K562 (cell line): ENCODE results near the gene GALNT13.

ENCODE experiments used
- ARID2 ChIP-seq: fragments of 450-650 bp; IDR thresholded peaks from 2 replicates; pipeline ENCODE4 v1.6.1; 2017; ENCODE audit warnings: antibody characterized with exemption, mild to moderate bottlenecking
- CEBPB ChIP-seq: fragments of 450-650 bp; IDR thresholded peaks from 2 replicates; pipeline ENCODE4 v1.6.1; 2016; ENCODE audit warnings: missing genetic modification characterization, missing compliant biosample characterization
- PHF20 ChIP-seq: fragments of 450-650 bp; IDR thresholded peaks from 2 replicates; pipeline ENCODE4 v1.6.1; 2018; ENCODE audit not compliant: partially characterized antibody
- POLR2A ChIP-seq: fragments of 450-650 bp; conservative IDR thresholded peaks from 2 replicates; pipeline ENCODE4 v1.6.1; 2016
- SIN3A ChIP-seq, 2 experiments: fragments of 150-350 bp in 1 of 2; IDR thresholded peaks; 2 replicates each; pipeline ENCODE4 v1.6.1; 2011 to 2016; ENCODE audit warnings: borderline replicate concordance in 2 of 2, low read depth in 2 of 2, low read length in 2 of 2, mild to moderate bottlenecking in 2 of 2, moderate library complexity in 2 of 2; ENCODE audit not compliant: control insufficient read depth in 1 of 2
- TCF7L2 ChIP-seq: fragments of 150-350 bp; IDR thresholded peaks from 2 replicates; pipeline ENCODE4 v1.6.1; 2016; ENCODE audit warnings: low read depth, mild to moderate bottlenecking, low read length, moderate library complexity
- ZNF76 ChIP-seq: fragments of 250-450 bp; sonication (Bioruptor Pico); IDR thresholded peaks from 2 replicates; pipeline ENCODE4 v1.4.0; 2020; ENCODE audit warnings: mild to moderate bottlenecking, moderate library complexity, borderline replicate concordance
- TF ChIP-seq, protein P1 (sequence below), 3 experiments: IDR thresholded peaks in 2 of 3; conservative IDR thresholded peaks in 1 of 3; 2 replicates each; pipeline ENCODE4 v1.5.1; 2011 to 2012; ENCODE audit warnings: low read length in 3 of 3, mild to moderate bottlenecking in 3 of 3, control low read depth in 2 of 3, improper control_type of control experiment in 1 of 3, inconsistent platforms in 1 of 3, low read depth in 1 of 3, mixed read lengths in 1 of 3, moderate library complexity in 1 of 3; ENCODE audit not compliant: insufficient read depth in 2 of 3
- TF ChIP-seq, protein P2 (sequence below): fragments of 200-400 bp; formaldehyde crosslinking; IDR thresholded peaks from 2 replicates; pipeline ENCODE4 v1.6.1; 2017; ENCODE audit warnings: mild to moderate bottlenecking, low read depth, low read length, moderate library complexity
- TF ChIP-seq, protein P3 (sequence below): sonication (generic); formaldehyde crosslinking; IDR thresholded peaks from 2 replicates; pipeline ENCODE4 v1.8.0; 2022; ENCODE audit warnings: missing genetic modification reagents, mild to moderate bottlenecking, borderline replicate concordance

DNA sequence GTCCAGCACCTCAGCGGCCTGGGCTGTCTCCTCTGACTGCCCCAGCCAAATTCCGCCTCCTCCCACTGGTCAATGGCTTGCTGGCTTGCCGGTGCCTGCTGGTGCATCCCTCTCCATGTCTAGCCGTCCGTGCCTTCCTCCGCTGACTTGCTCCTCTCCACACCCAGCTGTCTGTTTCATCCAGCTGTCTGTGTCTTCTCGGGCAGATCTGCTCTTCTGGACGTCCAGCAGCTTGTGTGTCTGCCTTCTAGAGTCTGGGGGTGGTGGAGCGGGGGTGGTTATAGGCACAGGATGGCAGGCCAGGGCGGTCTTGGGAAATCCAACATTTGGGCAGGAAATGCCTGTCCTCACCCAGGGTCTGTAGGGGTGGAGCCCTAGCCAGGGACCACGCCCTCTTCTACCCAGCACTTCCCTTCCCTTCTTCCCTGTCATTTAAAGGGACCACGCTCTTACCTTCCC, 369.2 kb downstream of the GALNT13 start:
- TF ChIP-seq, protein P1, sequence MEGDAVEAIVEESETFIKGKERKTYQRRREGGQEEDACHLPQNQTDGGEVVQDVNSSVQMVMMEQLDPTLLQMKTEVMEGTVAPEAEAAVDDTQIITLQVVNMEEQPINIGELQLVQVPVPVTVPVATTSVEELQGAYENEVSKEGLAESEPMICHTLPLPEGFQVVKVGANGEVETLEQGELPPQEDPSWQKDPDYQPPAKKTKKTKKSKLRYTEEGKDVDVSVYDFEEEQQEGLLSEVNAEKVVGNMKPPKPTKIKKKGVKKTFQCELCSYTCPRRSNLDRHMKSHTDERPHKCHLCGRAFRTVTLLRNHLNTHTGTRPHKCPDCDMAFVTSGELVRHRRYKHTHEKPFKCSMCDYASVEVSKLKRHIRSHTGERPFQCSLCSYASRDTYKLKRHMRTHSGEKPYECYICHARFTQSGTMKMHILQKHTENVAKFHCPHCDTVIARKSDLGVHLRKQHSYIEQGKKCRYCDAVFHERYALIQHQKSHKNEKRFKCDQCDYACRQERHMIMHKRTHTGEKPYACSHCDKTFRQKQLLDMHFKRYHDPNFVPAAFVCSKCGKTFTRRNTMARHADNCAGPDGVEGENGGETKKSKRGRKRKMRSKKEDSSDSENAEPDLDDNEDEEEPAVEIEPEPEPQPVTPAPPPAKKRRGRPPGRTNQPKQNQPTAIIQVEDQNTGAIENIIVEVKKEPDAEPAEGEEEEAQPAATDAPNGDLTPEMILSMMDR (IDR thresholded peaks at IDR 0.05 in 2 of 3, conservative IDR thresholded peaks at IDR 0.05 in 1 of 3; ENCODE audit: insufficient read depth in 2 of 3, low read depth in 1 of 3, low read length in 3 of 3) = no peak
- TF ChIP-seq ZNF76 (no peak), CEBPB (tag) (no peak), TCF7L2 (no peak), SIN3A (IDR thresholded peaks at IDR 0.05; ENCODE audit: borderline replicate concordance in 2 of 2, control insufficient read depth in 1 of 2, low read depth in 2 of 2, low read length in 2 of 2) (no peak), PHF20 (no peak), ARID2 (no peak), POLR2A (no peak)
- TF ChIP-seq, protein P2, sequence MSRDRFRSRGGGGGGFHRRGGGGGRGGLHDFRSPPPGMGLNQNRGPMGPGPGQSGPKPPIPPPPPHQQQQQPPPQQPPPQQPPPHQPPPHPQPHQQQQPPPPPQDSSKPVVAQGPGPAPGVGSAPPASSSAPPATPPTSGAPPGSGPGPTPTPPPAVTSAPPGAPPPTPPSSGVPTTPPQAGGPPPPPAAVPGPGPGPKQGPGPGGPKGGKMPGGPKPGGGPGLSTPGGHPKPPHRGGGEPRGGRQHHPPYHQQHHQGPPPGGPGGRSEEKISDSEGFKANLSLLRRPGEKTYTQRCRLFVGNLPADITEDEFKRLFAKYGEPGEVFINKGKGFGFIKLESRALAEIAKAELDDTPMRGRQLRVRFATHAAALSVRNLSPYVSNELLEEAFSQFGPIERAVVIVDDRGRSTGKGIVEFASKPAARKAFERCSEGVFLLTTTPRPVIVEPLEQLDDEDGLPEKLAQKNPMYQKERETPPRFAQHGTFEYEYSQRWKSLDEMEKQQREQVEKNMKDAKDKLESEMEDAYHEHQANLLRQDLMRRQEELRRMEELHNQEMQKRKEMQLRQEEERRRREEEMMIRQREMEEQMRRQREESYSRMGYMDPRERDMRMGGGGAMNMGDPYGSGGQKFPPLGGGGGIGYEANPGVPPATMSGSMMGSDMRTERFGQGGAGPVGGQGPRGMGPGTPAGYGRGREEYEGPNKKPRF = no peak
- TF ChIP-seq, protein P3, sequence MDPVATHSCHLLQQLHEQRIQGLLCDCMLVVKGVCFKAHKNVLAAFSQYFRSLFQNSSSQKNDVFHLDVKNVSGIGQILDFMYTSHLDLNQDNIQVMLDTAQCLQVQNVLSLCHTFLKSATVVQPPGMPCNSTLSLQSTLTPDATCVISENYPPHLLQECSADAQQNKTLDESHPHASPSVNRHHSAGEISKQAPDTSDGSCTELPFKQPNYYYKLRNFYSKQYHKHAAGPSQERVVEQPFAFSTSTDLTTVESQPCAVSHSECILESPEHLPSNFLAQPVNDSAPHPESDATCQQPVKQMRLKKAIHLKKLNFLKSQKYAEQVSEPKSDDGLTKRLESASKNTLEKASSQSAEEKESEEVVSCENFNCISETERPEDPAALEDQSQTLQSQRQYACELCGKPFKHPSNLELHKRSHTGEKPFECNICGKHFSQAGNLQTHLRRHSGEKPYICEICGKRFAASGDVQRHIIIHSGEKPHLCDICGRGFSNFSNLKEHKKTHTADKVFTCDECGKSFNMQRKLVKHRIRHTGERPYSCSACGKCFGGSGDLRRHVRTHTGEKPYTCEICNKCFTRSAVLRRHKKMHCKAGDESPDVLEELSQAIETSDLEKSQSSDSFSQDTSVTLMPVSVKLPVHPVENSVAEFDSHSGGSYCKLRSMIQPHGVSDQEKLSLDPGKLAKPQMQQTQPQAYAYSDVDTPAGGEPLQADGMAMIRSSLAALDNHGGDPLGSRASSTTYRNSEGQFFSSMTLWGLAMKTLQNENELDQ (CRISPR knock-in tag) = no peak
